Measurements from ENCODE around the gene FXYD6. TPM values are rescaled to one million over a fixed set of nuclear protein-coding genes. Genes with fewer than 3 reads are reported as not detected.

The FXYD6 gene
- total RNA-seq, 4 donors from 2014 or later: 7.0 to 27.0 (median 20.1) TPM

DNA sequence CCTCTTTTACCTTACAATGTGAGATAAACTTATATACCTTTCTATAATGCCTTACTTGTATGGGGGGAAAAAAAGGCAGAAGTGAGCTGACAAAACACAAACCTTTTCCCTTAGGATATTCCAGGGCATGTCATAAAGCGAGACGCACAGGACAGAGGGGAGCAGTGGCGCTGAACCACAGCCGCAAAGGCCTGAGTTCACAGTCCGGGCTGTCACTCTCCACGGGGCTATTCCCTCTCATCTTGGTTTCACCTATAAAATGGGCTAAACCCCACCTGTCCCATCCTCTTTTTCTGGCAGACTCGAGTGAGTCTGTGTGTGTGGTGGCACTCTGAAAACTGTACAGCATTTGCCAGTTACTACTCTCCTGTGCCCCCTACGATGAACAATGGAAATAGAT lies 37.6 kb downstream of the FXYD6 start:
- intact Hi-C loops (cut with DNase I; ENCODE audit: low total_unique reads): no loop called here
- DNase-seq (ENCODE audit: low spot score in 2 of 2): peak in 1 of 2 donors; percentile 62
- WGBS, 2 donors: 82 to 85% methylated on average over 8 of the region's 8 CpGs
- TF ChIP-seq, protein P1, sequence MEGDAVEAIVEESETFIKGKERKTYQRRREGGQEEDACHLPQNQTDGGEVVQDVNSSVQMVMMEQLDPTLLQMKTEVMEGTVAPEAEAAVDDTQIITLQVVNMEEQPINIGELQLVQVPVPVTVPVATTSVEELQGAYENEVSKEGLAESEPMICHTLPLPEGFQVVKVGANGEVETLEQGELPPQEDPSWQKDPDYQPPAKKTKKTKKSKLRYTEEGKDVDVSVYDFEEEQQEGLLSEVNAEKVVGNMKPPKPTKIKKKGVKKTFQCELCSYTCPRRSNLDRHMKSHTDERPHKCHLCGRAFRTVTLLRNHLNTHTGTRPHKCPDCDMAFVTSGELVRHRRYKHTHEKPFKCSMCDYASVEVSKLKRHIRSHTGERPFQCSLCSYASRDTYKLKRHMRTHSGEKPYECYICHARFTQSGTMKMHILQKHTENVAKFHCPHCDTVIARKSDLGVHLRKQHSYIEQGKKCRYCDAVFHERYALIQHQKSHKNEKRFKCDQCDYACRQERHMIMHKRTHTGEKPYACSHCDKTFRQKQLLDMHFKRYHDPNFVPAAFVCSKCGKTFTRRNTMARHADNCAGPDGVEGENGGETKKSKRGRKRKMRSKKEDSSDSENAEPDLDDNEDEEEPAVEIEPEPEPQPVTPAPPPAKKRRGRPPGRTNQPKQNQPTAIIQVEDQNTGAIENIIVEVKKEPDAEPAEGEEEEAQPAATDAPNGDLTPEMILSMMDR (IDR thresholded peaks at IDR 0.05): no peak
- TF ChIP-seq POLR2A (IDR thresholded peaks at IDR 0.05): no peak
- H3K4me3 ChIP-seq (ENCODE audit: low read depth, poor library complexity, severe bottlenecking): no peak overlapping the region

DNA sequence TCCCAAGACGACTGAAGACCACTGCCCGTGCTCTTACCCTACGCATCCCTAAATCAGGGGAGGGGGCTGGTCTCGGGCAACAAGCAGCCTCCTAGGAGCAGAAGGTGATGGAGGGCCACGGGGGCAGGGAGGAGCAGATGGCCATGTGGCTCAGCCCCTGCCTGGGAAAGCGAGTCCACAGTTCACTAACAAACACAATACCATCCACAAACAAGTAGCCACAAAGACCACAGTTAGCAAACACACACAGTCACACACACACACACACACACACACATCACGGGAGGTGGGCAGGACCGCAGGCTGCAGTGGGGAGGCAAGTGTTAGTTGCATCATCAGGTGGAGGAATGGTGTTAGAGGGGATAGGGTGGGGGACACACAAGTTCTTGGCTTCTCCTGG lies 38.7 kb downstream of the FXYD6 start:
- intact Hi-C loops (cut with DNase I; ENCODE audit: low total_unique reads): no loop called here
- WGBS, 2 donors: 77 to 82% methylated on average over 8 of the region's 8 CpGs
- H3K4me3 ChIP-seq (ENCODE audit: low read depth, poor library complexity, severe bottlenecking): no peak overlapping the region
- no peak for TF ChIP-seq POLR2A (IDR thresholded peaks at IDR 0.05)
- TF ChIP-seq, protein P1 (IDR thresholded peaks at IDR 0.05): no peak
- peak in 1 of 2 donors; percentile 66 for DNase-seq (ENCODE audit: low spot score in 2 of 2)

DNA sequence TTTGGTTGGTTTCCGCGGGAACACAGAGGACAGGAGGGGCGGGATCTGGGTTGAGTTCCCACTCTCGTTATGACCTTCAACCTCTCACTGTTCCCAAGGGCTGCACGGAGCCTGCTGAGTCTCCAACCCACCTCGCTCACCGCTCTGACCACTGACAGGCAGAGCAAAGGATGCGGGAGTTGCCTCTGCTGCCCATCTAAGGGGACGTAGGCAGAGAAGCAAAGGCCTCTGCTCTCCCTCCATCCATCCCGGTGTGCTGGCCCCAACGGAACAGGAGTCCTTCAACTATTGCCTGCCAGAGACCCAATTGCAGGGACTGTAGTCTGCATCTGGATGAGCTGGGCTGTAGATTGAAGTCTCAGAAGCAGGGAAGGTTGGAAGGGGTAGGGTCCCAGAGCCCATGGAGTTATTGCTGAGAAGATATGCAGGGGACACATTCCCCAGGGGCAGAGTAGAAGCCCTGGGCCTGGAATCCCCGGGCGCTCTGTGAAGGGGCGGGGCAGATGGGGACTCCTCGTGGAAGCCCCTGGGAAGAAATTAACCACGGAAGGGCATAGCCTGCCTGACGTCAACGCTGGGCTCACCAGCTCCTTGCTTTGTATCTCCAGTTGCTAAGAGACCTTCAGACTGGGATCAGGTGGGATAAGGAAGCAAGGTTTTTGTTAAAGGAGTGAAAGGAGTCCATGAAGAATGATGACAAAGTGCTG lies 39.2 kb downstream of the FXYD6 start:
- intact Hi-C loops (cut with DNase I; ENCODE audit: low total_unique reads): no loop called here
- H3K4me3 ChIP-seq (ENCODE audit: low read depth, poor library complexity, severe bottlenecking): no peak overlapping the region
- TF ChIP-seq, protein P1 (IDR thresholded peaks at IDR 0.05): no peak
- TF ChIP-seq POLR2A (IDR thresholded peaks at IDR 0.05): no peak
- peak in 1 of 2 donors; percentile 70 for DNase-seq (ENCODE audit: low spot score in 2 of 2)
- 68 to 77% methylated on average over 16 to 18 of the region's 18 CpGs for WGBS, 2 donors

DNA sequence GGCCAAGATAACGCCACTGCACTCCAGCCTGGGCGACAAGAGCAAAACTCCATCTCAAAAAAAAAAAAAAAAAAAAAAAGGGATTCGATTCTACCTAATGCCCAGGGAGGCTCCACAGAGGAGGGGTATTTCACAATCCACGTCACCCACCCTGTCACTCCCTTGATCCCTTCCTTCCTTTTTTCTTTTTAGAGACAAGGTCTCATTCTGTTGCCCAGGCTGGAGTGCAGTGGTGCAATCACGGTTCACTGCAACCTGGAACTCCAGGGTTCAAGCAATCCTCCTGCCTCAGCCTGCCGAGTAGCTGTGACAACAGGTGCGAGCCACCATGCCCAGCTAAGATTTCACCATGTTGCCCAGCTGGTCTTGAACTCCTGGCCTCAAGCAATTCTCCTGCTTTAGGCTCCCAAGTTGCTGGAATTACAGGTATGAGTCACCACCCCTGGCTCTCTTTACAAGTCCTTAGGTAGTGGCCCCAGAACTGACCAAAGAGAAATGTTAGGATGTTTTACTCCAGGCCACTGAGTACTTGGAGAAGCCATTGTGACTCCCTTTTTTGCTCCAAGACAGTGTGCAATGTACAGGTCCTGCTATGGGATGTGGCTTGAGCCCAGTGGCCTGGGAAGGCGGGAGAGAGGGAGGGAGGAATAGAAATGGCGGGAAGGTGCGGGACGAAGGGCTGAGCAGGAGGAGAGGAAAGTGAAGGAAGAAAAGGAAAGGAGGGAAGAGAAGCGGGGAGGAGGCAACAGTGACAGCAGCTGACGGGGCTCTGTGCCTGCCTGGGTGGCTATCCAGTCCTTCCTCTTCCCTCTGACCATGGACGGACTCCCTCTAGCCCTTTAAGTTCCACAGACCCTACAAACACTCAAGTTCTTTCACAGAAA lies 40.1 kb downstream of the FXYD6 start:
- no peak for TF ChIP-seq POLR2A (IDR thresholded peaks at IDR 0.05)
- TF ChIP-seq, protein P1 (IDR thresholded peaks at IDR 0.05): no peak
- H3K4me3 ChIP-seq (ENCODE audit: low read depth, poor library complexity, severe bottlenecking): no peak overlapping the region
- 87 to 88% methylated on average over 14 of the region's 14 CpGs for WGBS, 2 donors
- intact Hi-C loops (cut with DNase I; ENCODE audit: low total_unique reads): no loop called here
- DNase-seq (ENCODE audit: low spot score in 2 of 2): peak in 1 of 2 donors; percentile 75

DNA sequence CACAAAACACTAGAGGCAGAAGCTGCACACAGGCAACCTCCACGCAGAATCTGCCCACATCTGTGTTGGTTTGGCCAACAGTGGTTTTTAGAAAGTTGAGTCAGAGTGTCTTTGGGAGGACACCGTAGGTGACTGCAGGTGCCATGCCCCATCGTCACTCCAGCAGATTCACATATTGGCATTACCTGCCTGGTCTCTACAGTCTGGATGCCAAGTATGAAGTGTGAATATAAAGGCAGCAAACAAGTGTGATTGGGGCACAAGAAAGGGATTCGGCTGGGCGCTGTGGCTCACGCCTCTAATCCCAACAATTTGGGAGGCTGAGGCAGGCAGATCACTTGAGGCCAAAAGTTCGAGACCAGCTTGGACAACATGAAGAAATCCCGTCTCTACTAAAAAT lies 40.9 kb downstream of the FXYD6 start:
- TF ChIP-seq, protein P1 (IDR thresholded peaks at IDR 0.05): no peak
- no peak for TF ChIP-seq POLR2A (IDR thresholded peaks at IDR 0.05)
- intact Hi-C loops (cut with DNase I; ENCODE audit: low total_unique reads): no loop called here
- WGBS, 2 donors: 92 to 94% methylated on average over 8 of the region's 8 CpGs
- no peak overlapping the region for H3K4me3 ChIP-seq (ENCODE audit: low read depth, poor library complexity, severe bottlenecking)
- DNase-seq (ENCODE audit: low spot score in 2 of 2): peak in 1 of 2 donors; percentile 57
